NCI-H1930 (cell line): ENCODE results near the gene LAMTOR2.
"Not testable (repeated sequence)": the region's sequence is repeated elsewhere in the genome, so short reads cannot be mapped to it uniquely, and the experiment has no call there.

ENCODE experiments used
- DNase-seq, 2 experiments: peaks; one replicate each; lab custom pipeline; 2025; lab: John Stamatoyannopoulos, UW

The LAMTOR2 gene

GRCh38 chr1:156052862-156053767 lies 1.5 kb upstream of the LAMTOR2 start:
- DNase-seq, result peak; percentile 68 to 78

GRCh38 chr1:156053768-156054499 lies 648 bp upstream of the LAMTOR2 start, which contains the start of gene UBQLN4:
TSS of gene UBQLN4 (minus strand) at chr1:156053798. CDS start at chr1:156053701, 97 bp downstream.
- DNase-seq, result peak; percentile 76 to 86

- no peak for DNase-seq
Observed at GRCh38 chr1:156055281-156056048, 883 bp downstream of the LAMTOR2 start.

GRCh38 chr1:156056326-156056849 lies 1.8 kb downstream of the LAMTOR2 start:
- no peak for DNase-seq

GRCh38 chr1:156060937-156061636 lies 6.5 kb downstream of the LAMTOR2 start, which contains the start of gene RAB25:
TSS of gene RAB25 (plus strand) at chr1:156061160. CDS start at chr1:156061401, 241 bp downstream.
- no peak for DNase-seq

- DNase-seq, result no peak
Observed at GRCh38 chr1:156062189-156062588, 7.6 kb downstream of the LAMTOR2 start.

- no peak for DNase-seq
Observed at GRCh38 chr1:156063997-156064285, 9.4 kb downstream of the LAMTOR2 start.

GRCh38 chr1:156064615-156065014 lies 10.0 kb downstream of the LAMTOR2 start:
- no peak for DNase-seq

- DNase-seq, result no peak
Observed at GRCh38 chr1:156065212-156065611, 10.6 kb downstream of the LAMTOR2 start.

GRCh38 chr1:156065871-156066270 lies 11.3 kb downstream of the LAMTOR2 start:
- no peak for DNase-seq

- no peak for DNase-seq
Observed at GRCh38 chr1:156067262-156067661, 12.7 kb downstream of the LAMTOR2 start.

GRCh38 chr1:156069490-156070455 lies 15.2 kb downstream of the LAMTOR2 start:
- DNase-seq, result no peak

- no peak for DNase-seq
Observed at GRCh38 chr1:156070548-156070947, 16.0 kb downstream of the LAMTOR2 start.

- DNase-seq, result not testable (repeated sequence)
Observed at GRCh38 chr1:156071332-156071816, 16.8 kb downstream of the LAMTOR2 start.

GRCh38 chr1:156072251-156072650 lies 17.7 kb downstream of the LAMTOR2 start:
- DNase-seq, result no peak

- DNase-seq, result no peak
Observed at GRCh38 chr1:156073110-156073687, 18.6 kb downstream of the LAMTOR2 start.

- DNase-seq, result no peak
Observed at GRCh38 chr1:156073740-156074139, 19.2 kb downstream of the LAMTOR2 start.

- no peak for DNase-seq
Observed at GRCh38 chr1:156074661-156075060, 20.1 kb downstream of the LAMTOR2 start.

- no peak for DNase-seq
Observed at GRCh38 chr1:156075162-156075561, 20.6 kb downstream of the LAMTOR2 start.

GRCh38 chr1:156075775-156076204 lies 21.2 kb downstream of the LAMTOR2 start:
- no peak for DNase-seq
